Hepatocyte (in vitro differentiated cells): ENCODE data around the gene BPI. TPM values are rescaled to one million over a fixed set of nuclear protein-coding genes. Genes with fewer than 3 reads are reported as not detected.
A peak's percentile ranks its signal among the peaks of the same experiment; 100 is the strongest.

Source experiments
- DNase-seq: peaks from one replicate; pipeline ENCODE4 v3.0.0-alpha.2; 2016; ENCODE audit warnings: low spot score
- H2AFZ ChIP-seq: fragments of 200-600 bp; sonication (generic); 2 replicates; pipeline ENCODE4 v1.6.0; 2016; ENCODE audit warnings: antibody characterized with exemption, mild to moderate bottlenecking
- H3K27ac ChIP-seq: fragments of 200-600 bp; sonication (generic); 2 replicates; pipeline ENCODE4 v1.5.1; 2016; ENCODE audit warnings: mild to moderate bottlenecking
- H3K27me3 ChIP-seq: fragments of 200-600 bp; sonication (generic); 2 replicates; pipeline ENCODE4 v1.6.1; 2016
- H3K36me3 ChIP-seq: fragments of 200-600 bp; sonication (generic); replicated peaks from 2 replicates; pipeline ENCODE4 v1.5.1; 2016; ENCODE audit warnings: low read depth; ENCODE audit not compliant: insufficient read depth
- H3K4me1 ChIP-seq: fragments of 200-600 bp; sonication (generic); 2 replicates; pipeline ENCODE4 v1.5.1; 2016; ENCODE audit warnings: mild to moderate bottlenecking, moderate library complexity; ENCODE audit not compliant: insufficient read depth
- H3K4me2 ChIP-seq: fragments of 200-600 bp; sonication (generic); 2 replicates; pipeline ENCODE4 v1.6.0; 2016
- H3K4me3 ChIP-seq: fragments of 200-600 bp; sonication (generic); 2 replicates; pipeline ENCODE4 v1.5.1; 2016; ENCODE audit warnings: mild to moderate bottlenecking
- H3K79me2 ChIP-seq: fragments of 200-600 bp; sonication (generic); 2 replicates; pipeline ENCODE4 v1.6.0; 2017; ENCODE audit warnings: mild to moderate bottlenecking
- H3K9me2 ChIP-seq: fragments of 200-600 bp; sonication (generic); replicated peaks from 2 replicates; pipeline ENCODE4 v1.6.0; 2017; ENCODE audit warnings: mild to moderate bottlenecking; ENCODE audit not compliant: insufficient read depth
- H3K9me3 ChIP-seq: fragments of 200-600 bp; sonication (generic); 2 replicates; pipeline ENCODE4 v1.5.1; 2016; ENCODE audit warnings: low read depth, mild to moderate bottlenecking
- H4K20me1 ChIP-seq: fragments of 200-600 bp; sonication (generic); 2 replicates; pipeline ENCODE4 v1.6.0; 2016; ENCODE audit warnings: mild to moderate bottlenecking; ENCODE audit not compliant: insufficient read depth, poor library complexity, severe bottlenecking
- CTCF ChIP-seq: fragments of 200-600 bp; sonication (generic); IDR thresholded peaks from 2 replicates; pipeline ENCODE4 v1.5.1; 2016; ENCODE audit warnings: antibody characterized with exemption, mild to moderate bottlenecking; ENCODE audit not compliant: poor library complexity
- EZH2 ChIP-seq: fragments of 200-600 bp; sonication (generic); IDR thresholded peaks from 2 replicates; pipeline ENCODE4 v1.6.1; 2016; ENCODE audit warnings: antibody characterized with exemption, mild to moderate bottlenecking, borderline replicate concordance
- EZH2phosphoT487 ChIP-seq: fragments of 200-600 bp; sonication (generic); IDR thresholded peaks from one replicate; pipeline ENCODE4 v1.6.1; 2018; ENCODE audit warnings: antibody characterized with exemption, mild to moderate bottlenecking, low read depth, moderate library complexity; ENCODE audit not compliant: unreplicated experiment, severe bottlenecking
- WGBS: methylation state at CpG from one replicate; pipeline ENCODE4 v1.1.6; 2016; ENCODE audit warnings: low lambda C conversion rate; ENCODE audit errors: missing lambda C conversion rate; 5-methylcytosine and 5-hydroxymethylcytosine counted together
- polyA plus RNA-seq: library from polyadenylated mRNA; unstranded; fragments of >200 nt; fragmentation: Nextera tagmentation; extraction: Ambion mirVana; gene quantifications from 2 replicates; pipeline ENCODE4 v1.2.1, GENCODE V29; 2016
- total RNA-seq: library from RNA; depleted of rRNA; stranded (reverse); fragments of >200 nt; gene quantifications from 2 replicates; pipeline ENCODE4 v1.2.3, GENCODE V29; 2014

BPI gene
- total and polyA plus RNA-seq, 2 experiments from 2014 or later = 0.63 to 0.66 TPM

GRCh38 chr20:38372806-38373205 is 68.8 kb downstream of the BPI start:
- Histone ChIP-seq H3K27me3 (no peaks in the 10 kb centered on the region), H3K79me2 (no peaks in the 10 kb centered on the region), H3K27ac (peak overlapping the region; percentile 41), H3K4me2 (peak overlapping the region; percentile 44), H3K4me3 (no peak overlapping the region), H3K9me2 (no peaks in the 10 kb centered on the region), H3K36me3 (no peaks in the 10 kb centered on the region), H3K9me3 (no peaks in the 10 kb centered on the region), H2AFZ (no peak overlapping the region), H4K20me1 (no peaks in the 10 kb centered on the region), H3K4me1 (peaks cover 7% of the 10 kb centered on the region)
- 86% methylated on average over 5 of the region's 5 CpGs for WGBS
- DNase-seq = no peak
- TF ChIP-seq EZH2 (no peak), EZH2phosphoT487 (no peak), CTCF (no peak)

GRCh38 chr20:38373231-38373867 is 69.4 kb downstream of the BPI start:
- 41% methylated on average over 7 of the region's 7 CpGs for WGBS

DNA sequence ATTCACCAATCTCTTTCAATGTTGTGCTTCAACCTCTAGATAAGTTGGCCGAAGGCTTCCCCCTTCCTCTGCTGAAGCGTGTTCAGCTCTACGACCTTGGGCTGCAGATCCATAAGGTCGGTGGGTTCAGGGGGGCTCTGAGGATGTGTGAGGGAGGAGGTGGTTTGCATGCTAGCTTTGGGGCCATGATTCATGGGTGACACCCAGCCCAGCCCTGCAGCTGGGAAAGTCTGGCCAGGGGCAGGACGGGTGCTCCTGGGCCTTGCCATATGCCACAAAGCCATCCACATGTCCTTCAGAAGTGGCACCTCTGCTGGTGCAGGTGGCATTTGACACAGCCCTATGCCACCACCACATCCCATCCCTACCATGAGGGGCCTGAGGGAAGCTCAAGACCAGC is 69.9 kb downstream of the BPI start:
- Histone ChIP-seq H3K9me2 (no peaks in the 10 kb centered on the region), H3K27me3 (no peaks in the 10 kb centered on the region), H3K27ac (no peak overlapping the region), H2AFZ (no peak overlapping the region), H3K4me1 (peaks cover 7% of the 10 kb centered on the region), H3K36me3 (no peaks in the 10 kb centered on the region), H3K79me2 (no peaks in the 10 kb centered on the region), H3K9me3 (no peaks in the 10 kb centered on the region), H4K20me1 (no peaks in the 10 kb centered on the region), H3K4me3 (no peak overlapping the region), H3K4me2 (no peak overlapping the region)
- WGBS = 85% methylated on average over 5 of the region's 5 CpGs
- TF ChIP-seq CTCF (no peak), EZH2phosphoT487 (no peak)
- DNase-seq = no peak

More at GRCh38 chr20:38373231-38373867, 69.4 kb downstream of the BPI start:
- Histone ChIP-seq H4K20me1 (no peaks in the 10 kb centered on the region), H3K4me2 (peak overlapping the region; percentile 44), H3K79me2 (no peaks in the 10 kb centered on the region), H3K9me2 (no peaks in the 10 kb centered on the region), H3K27me3 (no peaks in the 10 kb centered on the region), H3K27ac (peak overlapping the region; percentile 41), H3K36me3 (no peaks in the 10 kb centered on the region), H3K4me1 (peaks cover 7% of the 10 kb centered on the region), H2AFZ (no peak overlapping the region), H3K4me3 (no peak overlapping the region), H3K9me3 (no peaks in the 10 kb centered on the region)
- peak; percentile 35 for DNase-seq
- TF ChIP-seq EZH2 = no peak
- no peak for TF ChIP-seq EZH2phosphoT487
- no peak for TF ChIP-seq CTCF
